GM19193 (cell line): ENCODE measurements around the gene HMGN2.
A peak's percentile ranks its signal among the peaks of the same experiment; 100 is the strongest.

Experiments
- POLR2A ChIP-seq: IDR thresholded peaks from 4 replicates; pipeline ENCODE4 v1.6.1; 2011; ENCODE audit not compliant: insufficient read depth, insufficient read length; ENCODE audit errors: extremely low read depth

HMGN2 gene

DNA sequence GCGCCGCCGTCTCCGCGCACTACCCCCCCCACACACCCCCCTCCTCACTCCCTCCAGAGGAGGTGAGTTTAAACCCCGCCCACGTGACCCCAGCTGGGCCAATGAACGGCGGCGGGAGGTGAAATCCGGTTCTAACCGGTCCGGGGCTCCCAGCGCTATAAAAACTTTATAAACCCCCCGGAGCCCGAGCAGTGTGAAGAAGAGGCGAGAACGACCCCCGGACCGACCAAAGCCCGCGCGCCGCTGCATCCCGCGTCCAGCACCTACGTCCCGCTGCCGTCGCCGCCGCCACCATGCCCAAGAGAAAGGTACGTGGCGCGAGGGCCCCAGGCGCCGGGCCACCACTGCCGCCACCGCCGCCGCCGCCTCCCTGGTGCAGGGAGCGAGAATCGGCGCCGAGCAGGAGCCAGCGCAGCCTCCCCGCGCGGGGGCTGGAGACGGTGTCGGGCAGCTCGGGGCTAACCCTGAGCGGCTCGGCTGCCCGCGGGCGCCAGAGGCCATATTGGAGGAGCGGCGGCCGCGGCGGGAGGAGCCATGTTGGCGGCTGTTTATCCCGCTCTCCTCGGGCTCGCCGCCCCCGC, at the start of gene HMGN2:
HMGN2 (plus strand) TSS at position 121 of the 581 bp plus-strand sequence; CDS start at position 294, 173 bp downstream.
- TF ChIP-seq POLR2A, result peak; percentile 90

- TF ChIP-seq POLR2A, result no peak
Observed at GRCh38 chr1:26429721-26430120, 42.5 kb upstream of the HMGN2 start.

- peak; percentile 92 for TF ChIP-seq POLR2A
Observed at GRCh38 chr1:26431979-26432695, 40.1 kb upstream of the HMGN2 start, which contains the start of gene DHDDS. Gene DHDDS, plus strand, starts transcription at chr1:26432321. Its CDS starts 625 bp downstream, at chr1:26432946.

- TF ChIP-seq POLR2A, result no peak
Observed at GRCh38 chr1:26432793-26433192, 39.4 kb upstream of the HMGN2 start.

GRCh38 chr1:26434161-26434752, 38.0 kb upstream of the HMGN2 start:
- TF ChIP-seq POLR2A, result no peak

DNA sequence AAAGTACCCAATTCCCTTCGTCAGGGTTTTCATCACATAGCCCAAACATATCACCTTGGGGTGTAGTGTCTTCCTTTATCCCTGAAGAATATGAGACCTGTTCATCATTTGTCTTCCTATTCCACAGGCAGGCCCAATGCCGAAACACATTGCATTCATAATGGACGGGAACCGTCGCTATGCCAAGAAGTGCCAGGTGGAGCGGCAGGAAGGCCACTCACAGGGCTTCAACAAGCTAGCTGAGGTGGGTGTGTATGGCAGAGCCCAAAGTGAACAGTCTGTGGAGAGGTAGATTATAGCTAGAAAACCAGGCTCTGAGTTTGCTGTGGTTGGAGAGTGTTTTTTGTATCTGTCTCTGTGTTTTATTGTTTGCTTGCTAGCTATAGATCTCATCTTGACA, 34.2 kb upstream of the HMGN2 start:
- no peak for TF ChIP-seq POLR2A

DNA sequence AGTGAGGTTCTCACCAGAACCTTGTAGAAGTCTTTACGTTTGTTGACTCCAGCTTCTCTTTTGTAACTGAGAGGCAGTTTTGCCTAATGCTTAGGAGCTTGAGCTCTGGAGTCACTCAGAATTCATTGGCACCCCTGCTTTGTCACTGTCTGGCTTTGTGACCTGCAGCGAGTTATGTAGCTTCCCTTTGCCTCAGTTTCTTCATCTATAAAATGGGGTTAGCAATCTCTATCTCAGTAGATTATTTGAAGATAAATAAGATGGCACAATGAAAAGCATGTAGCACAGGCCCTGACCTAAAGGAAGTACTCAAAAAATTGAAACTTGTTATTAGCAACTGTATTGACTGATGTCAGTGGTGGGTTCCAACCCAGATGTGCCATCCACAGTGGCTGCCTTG, 32.0 kb upstream of the HMGN2 start:
- TF ChIP-seq POLR2A, result no peak

DNA sequence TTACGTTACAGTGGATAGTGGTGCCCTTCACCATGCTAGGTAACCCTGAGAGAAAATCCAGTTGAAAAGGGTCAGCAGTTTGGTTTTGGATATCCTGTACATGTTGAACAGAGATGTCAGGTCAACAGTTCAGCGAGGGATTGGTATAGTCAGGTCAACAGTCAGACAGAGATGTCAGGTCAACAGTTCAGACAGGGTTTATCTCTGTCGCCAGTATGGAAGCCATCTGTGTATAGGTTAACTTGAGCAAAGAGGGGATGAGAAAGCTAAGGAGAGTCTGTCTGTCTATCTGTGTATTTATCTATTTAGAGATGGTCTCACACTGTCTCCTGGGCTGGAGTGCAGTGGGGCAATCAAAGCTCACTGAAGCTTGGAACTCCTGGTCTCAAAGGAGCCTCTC, 22.4 kb upstream of the HMGN2 start:
- no peak for TF ChIP-seq POLR2A

DNA sequence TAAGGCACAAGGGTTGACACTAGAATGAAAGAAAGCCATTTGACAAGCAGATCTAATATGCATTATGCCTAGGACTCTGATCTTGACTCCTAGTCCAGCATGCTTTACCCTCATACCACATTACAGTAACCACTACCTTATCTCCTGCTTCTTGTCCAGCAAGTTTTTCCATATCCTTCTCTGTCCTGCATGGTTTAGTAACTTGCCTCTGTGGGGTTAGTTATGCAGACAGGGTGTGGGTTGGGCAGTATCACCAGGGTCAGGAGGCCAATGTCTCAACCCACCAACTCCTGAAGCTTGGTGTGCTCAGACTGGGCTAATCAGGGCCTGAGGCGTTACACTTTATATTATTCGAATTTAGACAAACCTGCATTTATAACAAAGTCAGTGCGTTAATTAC, 21.3 kb upstream of the HMGN2 start:
- TF ChIP-seq POLR2A, result no peak

DNA sequence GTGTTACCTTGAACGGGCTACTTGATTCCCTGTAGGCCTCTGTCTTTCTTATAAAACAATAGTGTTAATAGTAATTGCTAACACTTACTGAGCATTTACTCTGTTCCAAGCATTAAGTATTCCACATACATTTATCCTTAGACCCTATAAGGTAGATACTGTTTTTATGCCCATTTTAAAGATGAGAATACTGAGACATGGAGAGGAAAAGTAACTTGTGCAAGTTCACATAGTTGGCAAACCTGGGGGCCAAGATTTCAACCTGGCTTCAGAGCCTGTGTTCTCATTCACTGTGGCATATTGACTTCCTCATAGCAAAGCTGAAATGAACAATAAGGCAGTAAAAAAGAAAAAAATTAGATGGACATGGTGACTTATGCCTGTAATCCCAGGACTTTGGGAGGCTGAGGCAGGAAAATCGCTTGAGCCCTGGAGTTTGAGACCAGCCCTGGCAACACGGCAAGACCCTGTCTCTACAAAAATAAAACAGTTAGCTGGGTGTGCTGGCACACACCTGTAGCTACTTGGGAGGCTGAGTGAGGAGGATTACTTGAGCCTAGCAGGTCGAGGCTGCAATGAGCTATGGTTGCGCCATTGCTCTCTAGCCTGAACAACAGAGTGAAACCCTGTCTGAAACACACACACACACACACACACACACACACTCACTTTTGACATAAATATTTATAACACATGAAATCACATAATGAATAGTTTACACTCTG, 19.6 kb upstream of the HMGN2 start:
- no peak for TF ChIP-seq POLR2A

DNA sequence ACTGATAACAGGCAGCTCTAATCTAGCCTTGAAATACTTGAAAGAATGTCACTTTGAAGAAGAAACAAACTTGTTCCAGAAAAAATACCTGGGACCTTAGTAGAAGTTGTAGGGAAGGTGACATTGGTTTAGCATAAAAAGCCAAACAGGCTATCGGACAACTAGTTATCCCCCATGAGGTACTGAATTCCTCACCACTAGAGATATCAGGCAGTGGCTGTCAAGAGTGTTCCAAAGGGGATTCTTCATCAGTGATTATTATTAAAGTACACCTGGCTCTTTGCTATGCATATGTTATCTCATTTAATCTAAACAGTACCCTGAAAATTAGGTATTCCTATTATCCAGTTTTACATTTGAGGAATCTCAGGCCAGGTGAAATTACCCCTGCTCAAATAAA, 13.1 kb upstream of the HMGN2 start:
- TF ChIP-seq POLR2A, result no peak

- no peak for TF ChIP-seq POLR2A
Observed at GRCh38 chr1:26459573-26460031, 12.6 kb upstream of the HMGN2 start.

DNA sequence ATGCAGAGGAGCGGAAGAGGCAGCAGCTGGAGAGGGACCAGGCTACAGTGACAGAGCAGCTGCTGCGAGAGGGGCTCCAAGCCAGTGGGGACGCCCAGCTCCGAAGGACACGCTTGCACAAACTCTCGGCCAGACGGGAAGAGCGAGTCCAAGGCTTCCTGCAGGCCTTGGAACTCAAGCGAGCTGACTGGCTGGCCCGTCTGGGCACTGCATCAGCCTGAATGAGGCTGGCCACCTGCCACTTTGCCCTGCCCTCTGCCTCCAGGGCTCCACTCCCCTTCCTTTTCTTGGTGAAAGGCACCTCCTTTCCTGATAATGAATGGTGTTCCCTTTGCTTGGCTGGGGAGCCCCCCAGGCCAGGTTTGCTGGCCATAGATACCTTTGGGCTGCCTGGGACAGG, 3.3 kb upstream of the HMGN2 start:
- peak; percentile 29 for TF ChIP-seq POLR2A

GRCh38 chr1:26469558-26469957, 2.7 kb upstream of the HMGN2 start:
- TF ChIP-seq POLR2A, result no peak

- TF ChIP-seq POLR2A, result peak; percentile 24
Observed at GRCh38 chr1:26470878-26471497, 1.3 kb upstream of the HMGN2 start.

- TF ChIP-seq POLR2A, result no peak
Observed at GRCh38 chr1:26471498-26472319, 531 bp upstream of the HMGN2 start.
